H9 (cell line): ENCODE measurements around the gene ASPSCR1. TPM values are rescaled to one million over a fixed set of nuclear protein-coding genes. Genes with fewer than 3 reads are reported as not detected.
"Not testable (repeated sequence)": the region's sequence is repeated elsewhere in the genome, so short reads cannot be mapped to it uniquely, and the experiment has no call there.

Experiments used
- DNase-seq: peaks from one replicate; pipeline ENCODE4 v3.0.0-alpha.2; 2017
- H2AFZ ChIP-seq: one replicate; pipeline ENCODE4 v1.6.1; 2013; ENCODE audit warnings: mild to moderate bottlenecking, low read length, control low read depth, moderate library complexity
- H2AK5ac ChIP-seq: 2 replicates; pipeline ENCODE4 v1.6.1; 2013; ENCODE audit warnings: low read length, control low read depth, mixed read lengths; ENCODE audit not compliant: insufficient read length
- H2BK120ac ChIP-seq: one replicate; pipeline ENCODE4 v1.6.1; 2013; ENCODE audit warnings: low read depth, mild to moderate bottlenecking, low read length, control low read depth, inconsistent platforms; ENCODE audit not compliant: poor library complexity, severe bottlenecking
- H2BK12ac ChIP-seq: 2 replicates; pipeline ENCODE4 v1.6.1; 2013; ENCODE audit warnings: low read length, control low read depth, mixed read lengths, low read depth; ENCODE audit not compliant: insufficient read length
- H2BK15ac ChIP-seq: 2 replicates; pipeline ENCODE4 v1.6.1; 2013; ENCODE audit warnings: low read depth, low read length, control low read depth
- H2BK20ac ChIP-seq: one replicate; pipeline ENCODE4 v1.6.1; 2013; ENCODE audit warnings: low read depth, mild to moderate bottlenecking, low read length, control low read depth, inconsistent platforms; ENCODE audit not compliant: poor library complexity, severe bottlenecking
- H2BK5ac ChIP-seq: 2 replicates; pipeline ENCODE4 v1.6.1; 2013; ENCODE audit warnings: low read length, control low read depth, mixed read lengths; ENCODE audit not compliant: insufficient read length
- H3K14ac ChIP-seq: 2 replicates; pipeline ENCODE4 v1.6.1; 2013; ENCODE audit warnings: low read length, control low read depth; ENCODE audit not compliant: insufficient read depth
- H3K18ac ChIP-seq: 2 replicates; pipeline ENCODE4 v1.6.1; 2013; ENCODE audit warnings: low read depth, mild to moderate bottlenecking, mixed read lengths, low read length, control low read depth; ENCODE audit not compliant: insufficient read length
- H3K23ac ChIP-seq: 2 replicates; pipeline ENCODE4 v1.6.1; 2013; ENCODE audit warnings: low read length, control low read depth, mixed read lengths, low read depth; ENCODE audit not compliant: insufficient read length
- H3K23me2 ChIP-seq: 2 replicates; pipeline ENCODE4 v1.6.1; 2013; ENCODE audit warnings: low read depth, mild to moderate bottlenecking, mixed read lengths, low read length, control low read depth; ENCODE audit not compliant: insufficient read length, poor library complexity, severe bottlenecking
- H3K27ac ChIP-seq: 2 replicates; pipeline ENCODE4 v1.5.1; 2013; ENCODE audit warnings: low read length, control low read depth, mixed read lengths, low read depth; ENCODE audit not compliant: insufficient read length
- H3K27me3 ChIP-seq: 2 replicates; pipeline ENCODE4 v1.6.1; 2013; ENCODE audit warnings: low read length, control low read depth, inconsistent platforms; ENCODE audit not compliant: insufficient read depth
- H3K4ac ChIP-seq: 2 replicates; pipeline ENCODE4 v1.6.1; 2013; ENCODE audit warnings: low read depth, mild to moderate bottlenecking, control low read depth, inconsistent platforms, low read length, moderate library complexity
- H3K4me1 ChIP-seq: 2 replicates; pipeline ENCODE4 v1.6.1; 2013; ENCODE audit warnings: low read length, control low read depth, inconsistent platforms; ENCODE audit not compliant: insufficient read depth
- H3K4me2 ChIP-seq: 2 replicates; pipeline ENCODE4 v1.6.1; 2013; ENCODE audit warnings: low read length, control low read depth, mixed read lengths; ENCODE audit not compliant: insufficient read length, insufficient read depth
- H3K56ac ChIP-seq: 2 replicates; pipeline ENCODE4 v1.6.1; 2013; ENCODE audit warnings: low read depth, mild to moderate bottlenecking, mixed read lengths, low read length, control low read depth; ENCODE audit not compliant: insufficient read length
- H3K79me1 ChIP-seq: 2 replicates; pipeline ENCODE4 v1.6.1; 2013; ENCODE audit warnings: low read depth, mild to moderate bottlenecking, moderate library complexity, low read length, control low read depth, inconsistent platforms; ENCODE audit not compliant: insufficient read depth, poor library complexity, severe bottlenecking
- H3K79me2 ChIP-seq: 2 replicates; pipeline ENCODE4 v1.6.1; 2013; ENCODE audit warnings: low read length, control low read depth, inconsistent platforms; ENCODE audit not compliant: insufficient read depth
- H3K9ac ChIP-seq: 2 replicates; pipeline ENCODE4 v1.6.1; 2013; ENCODE audit warnings: low read length, control low read depth, mixed read lengths; ENCODE audit not compliant: insufficient read length; ENCODE audit errors: extremely low read depth
- H3K9me3 ChIP-seq: one replicate; pipeline ENCODE4 v1.6.1; 2013; ENCODE audit warnings: low read depth, low read length, inconsistent platforms; ENCODE audit not compliant: control insufficient read depth
- H3T11ph ChIP-seq: one replicate; pipeline ENCODE4 v1.6.1; 2013; ENCODE audit warnings: mild to moderate bottlenecking, low read length, control low read depth, inconsistent platforms
- H4K20me1 ChIP-seq: one replicate; pipeline ENCODE4 v1.6.1; 2013; ENCODE audit not compliant: control insufficient read depth, insufficient read length, insufficient read depth
- H4K5ac ChIP-seq: 2 replicates; pipeline ENCODE4 v1.6.1; 2013; ENCODE audit warnings: low read depth, mild to moderate bottlenecking, mixed read lengths, low read length, control low read depth; ENCODE audit not compliant: insufficient read length
- H4K8ac ChIP-seq: replicated peaks from 2 replicates; pipeline ENCODE4 v1.6.1; 2013; ENCODE audit warnings: low read length, control low read depth, mixed read lengths, low read depth; ENCODE audit not compliant: insufficient read length
- H4K91ac ChIP-seq: 2 replicates; pipeline ENCODE4 v1.6.1; 2013; ENCODE audit warnings: low read depth, mild to moderate bottlenecking, moderate library complexity, mixed read lengths, low read length, control low read depth; ENCODE audit not compliant: insufficient read length
- H3K27ac Mint-ChIP-seq, 3 experiments: 2 replicates in 2 of 3; 3 replicates in 1 of 3; pipeline ENCODE4 v1.8.0; 2020 to 2021; ENCODE audit warnings: mixed read lengths in 3 of 3, mild to moderate bottlenecking in 1 of 3, moderate library complexity in 1 of 3
- H3K27me3 Mint-ChIP-seq: 2 replicates; pipeline ENCODE4 v1.8.0; 2021; ENCODE audit warnings: low read depth, mild to moderate bottlenecking, moderate library complexity, mixed read lengths
- H3K36me3 Mint-ChIP-seq, 3 experiments: 2 replicates in 2 of 3; 3 replicates in 1 of 3; pipeline ENCODE4 v1.8.0; 2020 to 2021; ENCODE audit warnings: low read depth in 3 of 3, mixed read lengths in 3 of 3; ENCODE audit not compliant: insufficient read depth in 1 of 3
- H3K4me1 Mint-ChIP-seq, 2 experiments: 2 replicates each; pipeline ENCODE4 v1.8.0; 2020; ENCODE audit warnings: mixed read lengths in 2 of 2
- H3K4me3 Mint-ChIP-seq, 2 experiments: 2 replicates in 1 of 2; 3 replicates in 1 of 2; pipeline ENCODE4 v1.8.0; 2020 to 2021; ENCODE audit warnings: mild to moderate bottlenecking in 2 of 2, mixed read lengths in 2 of 2, moderate library complexity in 1 of 2
- H3K9me3 Mint-ChIP-seq, 2 experiments: 2 replicates in 1 of 2; 3 replicates in 1 of 2; pipeline ENCODE4 v1.8.0; 2020; ENCODE audit warnings: mild to moderate bottlenecking in 2 of 2, mixed read lengths in 2 of 2, moderate library complexity in 1 of 2
- WGBS: extraction: QIAGEN DNeasy Blood & Tissue Kit; methylation state at CpG from one replicate; pipeline ENCODE4 v1.1.7; 2013; ENCODE audit warnings: missing lambda C conversion rate, low lambda C conversion rate, mixed read lengths; ENCODE audit not compliant: insufficient read length; ENCODE audit errors: extremely low coverage; 5-methylcytosine and 5-hydroxymethylcytosine counted together
- total RNA-seq: library from RNA; stranded (reverse); gene quantifications from 2 replicates; pipeline ENCODE4 v1.2.1, GENCODE V29; 2021
- TF ChIP-seq, protein P1 (sequence below): fragments of 200-600 bp; sonication (generic); conservative IDR thresholded peaks from 3 replicates; pipeline ENCODE4 v1.8.0; 2021; ENCODE audit warnings: antibody characterized with exemption, mild to moderate bottlenecking

The ASPSCR1 gene
- total RNA-seq, 1 experiment from 2014 or later = 50.9 TPM

DNA sequence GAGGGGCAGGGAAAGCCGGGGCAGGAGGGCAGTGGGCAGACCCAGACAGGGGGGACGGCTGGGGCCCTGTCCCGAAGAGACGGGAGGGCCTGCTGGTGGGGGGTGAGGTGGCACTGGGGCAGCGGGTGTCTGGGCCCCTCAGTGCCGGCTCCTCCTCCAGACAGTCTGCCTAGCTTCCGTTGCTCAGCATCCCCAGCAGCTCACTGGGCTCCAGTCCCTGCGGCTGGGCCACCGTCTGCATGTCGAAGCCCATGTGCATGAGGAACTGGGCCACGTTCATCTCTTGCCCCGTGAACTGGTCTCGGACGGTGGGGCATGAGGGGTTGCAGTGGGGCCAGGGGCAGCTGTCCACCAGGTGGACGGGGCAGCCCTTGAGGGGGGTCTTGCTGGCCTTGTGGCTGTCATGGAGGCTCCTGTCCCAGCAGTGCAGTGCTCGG, 24.6 kb upstream of the ASPSCR1 start:
- H2BK20ac ChIP-seq = no peak overlapping the region
- no peak overlapping the region for H2AK5ac ChIP-seq
- Mint-ChIP-seq H3K27me3 (peaks cover 54% of the 10 kb centered on the region), H3K36me3 (no peaks in the 10 kb centered on the region), H3K27ac (no peak overlapping the region; a peak in 1 of 7 replicates), H3K4me1 (peaks cover 0 to 8% of the 10 kb centered on the region in 2 experiments; a peak in 1 of 4 replicates), H3K4me3 (no peak overlapping the region), H3K9me3 (no peaks in the 10 kb centered on the region)
- H2BK120ac ChIP-seq = no peak overlapping the region
- H3K4me1 ChIP-seq = no peaks in the 10 kb centered on the region
- H3K27me3 ChIP-seq = peaks cover 1% of the 10 kb centered on the region; the same call in 1 of the 2 replicates
- H3K56ac ChIP-seq = no peak overlapping the region
- H3K9me3 ChIP-seq = no peaks in the 10 kb centered on the region
- H3K9ac ChIP-seq = no peak overlapping the region
- no peaks in the 10 kb centered on the region for H3K79me1 ChIP-seq
- no peak overlapping the region for H2AFZ ChIP-seq
- H3K23me2 ChIP-seq = no peaks in the 10 kb centered on the region
- no CpG with 5 or more reads among the region's 16 CpGs for WGBS
- H3K79me2 ChIP-seq = no peaks in the 10 kb centered on the region
- H3K23ac ChIP-seq = no peak overlapping the region
- H4K5ac ChIP-seq = no peak overlapping the region
- H3K4me2 ChIP-seq = no peak overlapping the region
- no peak overlapping the region for H3K27ac ChIP-seq
- no peak for DNase-seq
- no peak overlapping the region for H4K8ac ChIP-seq
- H2BK5ac ChIP-seq = no peak overlapping the region
- TF ChIP-seq, protein P1, sequence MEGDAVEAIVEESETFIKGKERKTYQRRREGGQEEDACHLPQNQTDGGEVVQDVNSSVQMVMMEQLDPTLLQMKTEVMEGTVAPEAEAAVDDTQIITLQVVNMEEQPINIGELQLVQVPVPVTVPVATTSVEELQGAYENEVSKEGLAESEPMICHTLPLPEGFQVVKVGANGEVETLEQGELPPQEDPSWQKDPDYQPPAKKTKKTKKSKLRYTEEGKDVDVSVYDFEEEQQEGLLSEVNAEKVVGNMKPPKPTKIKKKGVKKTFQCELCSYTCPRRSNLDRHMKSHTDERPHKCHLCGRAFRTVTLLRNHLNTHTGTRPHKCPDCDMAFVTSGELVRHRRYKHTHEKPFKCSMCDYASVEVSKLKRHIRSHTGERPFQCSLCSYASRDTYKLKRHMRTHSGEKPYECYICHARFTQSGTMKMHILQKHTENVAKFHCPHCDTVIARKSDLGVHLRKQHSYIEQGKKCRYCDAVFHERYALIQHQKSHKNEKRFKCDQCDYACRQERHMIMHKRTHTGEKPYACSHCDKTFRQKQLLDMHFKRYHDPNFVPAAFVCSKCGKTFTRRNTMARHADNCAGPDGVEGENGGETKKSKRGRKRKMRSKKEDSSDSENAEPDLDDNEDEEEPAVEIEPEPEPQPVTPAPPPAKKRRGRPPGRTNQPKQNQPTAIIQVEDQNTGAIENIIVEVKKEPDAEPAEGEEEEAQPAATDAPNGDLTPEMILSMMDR = no peak
- no peaks in the 10 kb centered on the region for H4K20me1 ChIP-seq
- H3K4ac ChIP-seq = no peak overlapping the region
- no peak overlapping the region for H3T11ph ChIP-seq
- H2BK15ac ChIP-seq = no peak overlapping the region
- H3K14ac ChIP-seq = no peak overlapping the region; the same call in 1 of the 2 replicates
- no peak overlapping the region for H4K91ac ChIP-seq
- H3K18ac ChIP-seq = no peak overlapping the region
- H2BK12ac ChIP-seq = no peak overlapping the region

DNA sequence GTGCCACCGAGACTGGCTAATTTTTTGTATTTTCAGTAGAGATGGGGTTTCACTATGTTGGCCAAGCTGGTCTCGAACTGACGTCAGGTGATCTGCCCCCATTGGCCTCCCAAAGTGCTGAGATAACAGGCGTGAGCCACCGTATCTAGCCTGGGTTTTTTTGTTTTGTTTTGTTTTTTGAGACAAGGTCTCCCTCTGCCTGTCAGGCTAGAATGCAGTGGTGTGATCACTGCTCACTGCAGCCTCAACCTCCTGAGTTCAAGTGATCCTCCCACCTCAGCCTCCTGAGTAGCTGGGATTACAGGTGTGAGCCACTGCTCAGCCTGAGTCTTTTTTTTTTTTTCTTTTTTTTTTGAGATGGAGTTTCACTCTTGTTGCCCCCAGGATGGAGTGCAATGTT, 24.0 kb upstream of the ASPSCR1 start:
- H2BK20ac ChIP-seq, H3K56ac ChIP-seq, H3K4me3 Mint-ChIP-seq, H3K9ac ChIP-seq, H4K91ac ChIP-seq, H4K5ac ChIP-seq, H3K4me2 ChIP-seq, H3K27me3 ChIP-seq, H3K4me1 ChIP-seq, H2BK5ac ChIP-seq, H3K23ac ChIP-seq, H3K23me2 ChIP-seq, H2BK15ac ChIP-seq, H2AK5ac ChIP-seq, H2BK12ac ChIP-seq, H2BK120ac ChIP-seq, H2AFZ ChIP-seq, H4K8ac ChIP-seq, H3K18ac ChIP-seq, H4K20me1 ChIP-seq, H3K4ac ChIP-seq, H3K79me1 ChIP-seq, H3T11ph ChIP-seq, H3K9me3 ChIP-seq, H3K36me3 Mint-ChIP-seq, DNase-seq, H3K4me1 Mint-ChIP-seq, H3K79me2 ChIP-seq, H3K9me3 Mint-ChIP-seq, H3K27ac Mint-ChIP-seq, H3K14ac ChIP-seq, H3K27ac ChIP-seq: not testable (repeated sequence)
- no CpG with 5 or more reads among the region's 5 CpGs for WGBS
- H3K27me3 Mint-ChIP-seq = peaks cover 57% of the 10 kb centered on the region
